Measurements from ENCODE around the gene PDLIM1. TPM values are rescaled to one million over a fixed set of nuclear protein-coding genes. Genes with fewer than 3 reads are reported as not detected.

The PDLIM1 gene
- total RNA-seq, 1 experiment from 2014 or later, result 98.1 TPM

DNA sequence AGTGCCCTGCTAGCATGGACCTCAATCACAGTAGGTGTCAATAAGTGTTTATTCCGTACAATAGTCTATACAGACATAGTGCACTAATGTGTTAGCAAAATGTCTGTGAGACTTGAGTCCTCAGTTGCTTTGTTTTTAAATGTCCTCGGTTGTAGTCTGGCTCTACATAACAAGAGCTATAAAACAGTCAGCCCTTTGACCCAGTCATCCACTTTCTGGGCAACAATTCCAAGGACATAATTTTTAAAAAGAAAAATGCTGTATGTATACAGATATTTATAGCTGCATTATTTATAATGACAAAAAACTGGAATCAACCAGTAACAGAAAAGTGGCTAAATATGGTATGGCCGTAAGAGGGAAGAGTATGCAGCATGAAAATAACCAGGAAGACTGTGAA is 2.8 kb upstream of the PDLIM1 start:
- TF ChIP-seq CTCF (IDR thresholded peaks at IDR 0.05; ENCODE audit: unreplicated experiment), result no peak

GRCh38 chr10:95291365-95292039 is 699 bp upstream of the PDLIM1 start:
- peak overlapping the region; percentile 87 for H3K4me3 Mint-ChIP-seq (ENCODE audit: unreplicated experiment)
- TF ChIP-seq CTCF (IDR thresholded peaks at IDR 0.05; ENCODE audit: unreplicated experiment), result no peak
- ChIA-PET CTCF (interaction anchor here (1.6 kb wide), 2 partner anchors 70 to 73 kb away, joined by 4 to 8 read pairs; no protein-coding TSS in a partner anchor), POLR2A (interaction anchor here (0.6 to 1.6 kb wide), 5 partner anchors 15 to 26 kb away, joined by 3 to 8 read pairs (median 4); no protein-coding TSS in a partner anchor)
- no peaks in the 10 kb centered on the region for H3K36me3 Mint-ChIP-seq (ENCODE audit: insufficient read depth, unreplicated experiment)
- intact Hi-C loops (cut with micrococcal nuclease), result loop anchor here (2.0 kb wide), 2 partner anchors 17 to 71 kb away; no protein-coding TSS in a partner anchor
- no peak for DNase-seq (ENCODE audit: unreplicated experiment)
- H3K27ac Mint-ChIP-seq (ENCODE audit: low read depth, unreplicated experiment), result no peak overlapping the region
- no peaks in the 10 kb centered on the region for H3K27me3 Mint-ChIP-seq (ENCODE audit: insufficient read depth, unreplicated experiment)
- no TSS peak for BruUV-seq (replicated peaks)
- peaks cover 18% of the 10 kb centered on the region for H3K4me1 Mint-ChIP-seq (ENCODE audit: insufficient read depth, unreplicated experiment)
- H3K9me3 Mint-ChIP-seq (ENCODE audit: unreplicated experiment), result no peaks in the 10 kb centered on the region

More for the DNA sequence above, 2.8 kb upstream of the PDLIM1 start:
- H3K4me1 Mint-ChIP-seq (ENCODE audit: insufficient read depth, unreplicated experiment), result peaks cover 6% of the 10 kb centered on the region
- H3K36me3 Mint-ChIP-seq (ENCODE audit: insufficient read depth, unreplicated experiment), result no peaks in the 10 kb centered on the region
- no peak overlapping the region for H3K4me3 Mint-ChIP-seq (ENCODE audit: unreplicated experiment)
- ChIA-PET CTCF (interaction anchor here (0.5 to 1.4 kb wide), 3 partner anchors 69 to 110 kb away, joined by 3 read pairs; no protein-coding TSS in a partner anchor), POLR2A (interaction anchor here (0.9 kb wide), 1 partner anchor 15 kb away, joined by 3 read pairs; no protein-coding TSS in a partner anchor)
- no peaks in the 10 kb centered on the region for H3K27me3 Mint-ChIP-seq (ENCODE audit: insufficient read depth, unreplicated experiment)
- no peak for DNase-seq (ENCODE audit: unreplicated experiment)
- intact Hi-C loops (cut with micrococcal nuclease), result no loop called here
- H3K9me3 Mint-ChIP-seq (ENCODE audit: unreplicated experiment), result no peaks in the 10 kb centered on the region
- BruUV-seq (replicated peaks), result no TSS peak
- H3K27ac Mint-ChIP-seq (ENCODE audit: low read depth, unreplicated experiment), result no peak overlapping the region

DNA sequence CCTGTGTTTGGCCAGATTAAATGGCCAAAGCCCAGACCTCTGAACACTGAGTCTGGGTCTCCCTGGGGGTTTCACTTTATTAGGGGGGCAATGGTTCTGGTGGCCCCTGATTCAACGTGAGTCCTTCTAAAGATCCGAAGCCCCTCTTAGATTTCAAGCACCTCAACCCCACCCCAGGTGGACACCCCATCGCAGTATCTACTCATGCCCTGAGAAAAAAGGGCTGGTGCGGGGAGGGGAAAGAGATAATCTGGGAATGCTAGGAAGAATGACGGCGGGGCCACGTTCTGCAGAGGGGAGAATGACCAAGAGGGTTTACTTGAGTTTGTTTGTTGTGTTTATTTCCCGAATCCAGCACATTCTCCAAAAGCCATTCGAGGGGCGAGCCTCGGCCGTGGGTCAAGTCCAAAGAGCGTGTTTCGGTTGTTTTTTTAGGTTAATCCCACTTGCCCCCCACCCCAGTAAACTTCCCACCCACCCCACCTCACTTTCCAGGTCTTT is 832 bp downstream of the PDLIM1 start:
- no peak for TF ChIP-seq CTCF (IDR thresholded peaks at IDR 0.05; ENCODE audit: unreplicated experiment)
- ChIA-PET POLR2A (interaction anchor here (0.7 to 2.9 kb wide), 8 partner anchors 11 to 555 kb away, joined by 3 to 49 read pairs (median 4); no protein-coding TSS in a partner anchor), CTCF (interaction anchor here (0.6 to 2.7 kb wide), 7 partner anchors 12 to 159 kb away, joined by 3 to 31 read pairs (median 3); no protein-coding TSS in a partner anchor)
- intact Hi-C loops (cut with micrococcal nuclease), result loop anchor here (1.0 to 2.0 kb wide), 3 partner anchors 19 to 73 kb away; no protein-coding TSS in a partner anchor
- Mint-ChIP-seq H3K9me3 (ENCODE audit: unreplicated experiment) (no peaks in the 10 kb centered on the region), H3K27ac (ENCODE audit: low read depth, unreplicated experiment) (peak overlapping the region; percentile 46), H3K27me3 (ENCODE audit: insufficient read depth, unreplicated experiment) (no peaks in the 10 kb centered on the region), H3K4me1 (ENCODE audit: insufficient read depth, unreplicated experiment) (peaks cover 18% of the 10 kb centered on the region), H3K36me3 (ENCODE audit: insufficient read depth, unreplicated experiment) (no peaks in the 10 kb centered on the region), H3K4me3 (ENCODE audit: unreplicated experiment) (peak overlapping the region; percentile 87)
- TSS peak; percentile 76 for BruUV-seq (replicated peaks)
- peak; percentile 25 for DNase-seq (ENCODE audit: unreplicated experiment)

Measured in MCF 10A (cell line).